Tibial nerve (tissue), 4 donors: ENCODE measurements around the gene NEDD9. TPM values are rescaled to one million over a fixed set of nuclear protein-coding genes. Genes with fewer than 3 reads are reported as not detected.

Experiments
- DNase-seq, 2 donors: peaks; one replicate each; pipeline ENCODE4 v3.0.0-alpha.2; 2019; ENCODE audit warnings: low spot score in 2 of 2
- H3K27ac ChIP-seq, 4 donors: fragments of 200-600 bp; sonication (generic) in 3 of 4; one replicate each; pipeline ENCODE4 v1.5.1; 2017 to 2019; ENCODE audit warnings: mild to moderate bottlenecking in 1 of 4
- H3K27me3 ChIP-seq, 2 donors: fragments of 200-600 bp; sonication (generic) in 1 of 2; one replicate each; pipeline versions ENCODE4 v1.5.1 to v1.6.0; 2017 to 2019
- H3K36me3 ChIP-seq, 3 donors: fragments of 200-600 bp; sonication (generic); one replicate each; pipeline ENCODE4 v1.5.1; 2018 to 2019
- H3K4me1 ChIP-seq, 4 donors: fragments of 200-600 bp; sonication (generic) in 3 of 4; one replicate each; pipeline ENCODE4 v1.5.1; 2017 to 2019
- H3K4me3 ChIP-seq, 4 donors: fragments of 200-600 bp; sonication (generic) in 3 of 4; one replicate each; pipeline ENCODE4 v1.5.1; 2017 to 2019; ENCODE audit warnings: mild to moderate bottlenecking in 1 of 4, moderate library complexity in 1 of 4
- H3K9me3 ChIP-seq, 4 donors: fragments of 200-600 bp; sonication (generic) in 3 of 4; one replicate each; pipeline ENCODE4 v1.5.1; 2017 to 2019
- CTCF ChIP-seq, 5 experiments: fragments of 200-600 bp in 3 of 5; fragments of 450-650 bp in 2 of 5; sonication (generic) in 3 of 5; IDR thresholded peaks; one replicate each; pipeline ENCODE4 v1.5.1; 2016 to 2019; ENCODE audit warnings: antibody characterized with exemption in 5 of 5, mild to moderate bottlenecking in 3 of 5, moderate library complexity in 2 of 5
- EP300 ChIP-seq, 2 donors: sonication (generic); formaldehyde crosslinking; IDR thresholded peaks; one replicate each; pipeline ENCODE4 v1.6.1; 2017; ENCODE audit warnings: antibody characterized with exemption in 2 of 2, mild to moderate bottlenecking in 1 of 2
- POLR2A ChIP-seq, 2 donors: fragments of 450-650 bp; IDR thresholded peaks; one replicate each; pipeline ENCODE4 v1.6.1; 2017; ENCODE audit warnings: antibody characterized with exemption in 2 of 2, mild to moderate bottlenecking in 2 of 2, moderate library complexity in 2 of 2
- WGBS, 2 donors: methylation state at CpG; one replicate each; pipeline ENCODE4 v1.1.5; 2018; 5-methylcytosine and 5-hydroxymethylcytosine counted together
- small RNA-seq: library from RNA; depleted of rRNA; stranded (forward); fragments of <200 nt; gene quantifications from one replicate; pipeline ENCODE3, GENCODE V24; 2016
- total RNA-seq, 4 donors: library from RNA; depleted of rRNA; stranded (reverse); fragments of >200 nt; gene quantifications; one replicate each; pipeline ENCODE4 v1.1.0, GENCODE V29; 2016

NEDD9 gene
- total RNA-seq, 4 donors from 2014 or later: 107 to 205 (median 130) TPM

GRCh38 chr6:11141295-11141694 is 91.2 kb downstream of the NEDD9 start:
- no peak for TF ChIP-seq POLR2A (IDR thresholded peaks at IDR 0.05)
- no peak for TF ChIP-seq EP300 (IDR thresholded peaks at IDR 0.05)
- no peak for TF ChIP-seq CTCF (IDR thresholded peaks at IDR 0.05)
- Histone ChIP-seq H3K27me3 (no peaks in the 10 kb centered on the region), H3K36me3 (no peaks in the 10 kb centered on the region), H3K27ac (no peak overlapping the region), H3K4me3 (no peak overlapping the region), H3K9me3 (no peaks in the 10 kb centered on the region), H3K4me1 (peaks cover 0 to 4% (median 0%) of the 10 kb centered on the region in 4 donors)
- DNase-seq: no peak
- 75 to 83% methylated on average over 3 of the region's 3 CpGs for WGBS, 2 donors

- 81 to 84% methylated on average over 3 of the region's 3 CpGs for WGBS, 2 donors
- peaks cover 0 to 12% (median 0%) of the 10 kb centered on the region in 3 donors for H3K36me3 ChIP-seq
- no peaks in the 10 kb centered on the region for H3K27me3 ChIP-seq
- H3K27ac ChIP-seq: no peak overlapping the region
- no peak overlapping the region for H3K4me3 ChIP-seq
- no peak for DNase-seq
- H3K9me3 ChIP-seq: no peaks in the 10 kb centered on the region
- TF ChIP-seq CTCF (IDR thresholded peaks at IDR 0.05) (no peak), EP300 (IDR thresholded peaks at IDR 0.05) (no peak), POLR2A (IDR thresholded peaks at IDR 0.05) (no peak)
- peaks cover 0 to 4% (median 0%) of the 10 kb centered on the region in 4 donors for H3K4me1 ChIP-seq
These were observed 92.4 kb downstream of the NEDD9 start for GRCh38 chr6:11140056-11140455.

GRCh38 chr6:11139051-11139960 is 93.2 kb downstream of the NEDD9 start:
- no peak for TF ChIP-seq CTCF (IDR thresholded peaks at IDR 0.05)
- TF ChIP-seq EP300 (IDR thresholded peaks at IDR 0.05): no peak
- TF ChIP-seq POLR2A (IDR thresholded peaks at IDR 0.05): no peak
- H3K4me1 ChIP-seq: peaks cover 0 to 4% (median 0%) of the 10 kb centered on the region in 4 donors
- 79 to 89% methylated on average over 3 of the region's 3 CpGs for WGBS, 2 donors
- H3K9me3 ChIP-seq: no peaks in the 10 kb centered on the region
- DNase-seq: no peak
- H3K27ac ChIP-seq: no peak overlapping the region
- no peak overlapping the region for H3K4me3 ChIP-seq
- no peaks in the 10 kb centered on the region for H3K27me3 ChIP-seq
- H3K36me3 ChIP-seq: peaks cover 0 to 19% (median 0%) of the 10 kb centered on the region in 3 donors

- no peak for TF ChIP-seq POLR2A (IDR thresholded peaks at IDR 0.05)
- Histone ChIP-seq H3K27ac (no peak overlapping the region), H3K4me3 (no peak overlapping the region), H3K9me3 (no peaks in the 10 kb centered on the region), H3K27me3 (no peaks in the 10 kb centered on the region), H3K36me3 (peaks cover 0 to 20% (median 0%) of the 10 kb centered on the region in 3 donors), H3K4me1 (no peaks in the 10 kb centered on the region)
- DNase-seq: no peak
These were observed 95.7 kb downstream of the NEDD9 start for GRCh38 chr6:11136809-11137208.

Small RNA genes lying within 50 kb of the gene (small RNA-seq; reads per million reads assigned to genes)
- gene AL136139.1: not detected

Other genes with a start within 250 kb of the NEDD9 start
- gene ELOVL2, start 188.4 kb downstream of the NEDD9 start, total RNA-seq: 1 to 10 TPM in 3 of 4 donors, under 1 TPM in 1; 0.60 to 2.2 (median 1.3) TPM
- 10 to 100 TPM in 1 of 4 donors, 1 to 10 TPM in 3; 6.3 to 11.1 (median 9.6) TPM for gene SMIM13, start 138.8 kb downstream of the NEDD9 start, total RNA-seq
- gene ERVFRD-1, start 120.9 kb downstream of the NEDD9 start, total RNA-seq: under 1 TPM in 2 of 4 donors, not detected in 2; 0.22 to 0.42 TPM